ENCODE measurements around the gene CLASP1.

Gene CLASP1

DNA sequence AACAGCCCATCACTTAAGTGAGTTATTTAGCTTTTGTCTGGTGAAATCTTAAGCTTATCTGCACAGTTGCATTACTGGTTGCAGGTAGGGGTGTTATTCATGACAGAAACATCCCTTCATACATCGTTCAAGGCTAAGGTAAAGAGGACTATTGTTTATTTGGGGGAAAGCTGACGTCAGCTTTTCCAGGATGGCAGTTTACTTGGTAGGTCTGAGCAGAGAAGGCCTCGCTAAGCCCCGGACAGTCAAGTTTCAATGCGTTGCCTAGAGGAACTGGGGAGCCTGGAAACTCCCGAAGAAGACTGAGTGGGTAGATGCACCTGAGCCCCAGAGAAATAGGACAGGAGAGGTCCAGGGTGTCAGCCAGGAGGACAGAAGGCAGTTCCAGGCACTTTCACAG, 116.4 kb downstream of the CLASP1 start:
- no peak for DNase-seq (ENCODE audit: low read depth)
- TF ChIP-seq CTCF (IDR thresholded peaks at IDR 0.05; ENCODE audit: control insufficient read depth, extremely low read depth, insufficient read depth): no peak
- no peak overlapping the region for H3K4me3 ChIP-seq (ENCODE audit: low read depth, low read length)

GRCh38 chr2:121532347-121532766, 116.9 kb downstream of the CLASP1 start:
- no peak overlapping the region for H3K4me3 ChIP-seq (ENCODE audit: low read depth, low read length)
- no peak for TF ChIP-seq CTCF (IDR thresholded peaks at IDR 0.05; ENCODE audit: control insufficient read depth, extremely low read depth, insufficient read depth)
- DNase-seq (ENCODE audit: low read depth): no peak

DNA sequence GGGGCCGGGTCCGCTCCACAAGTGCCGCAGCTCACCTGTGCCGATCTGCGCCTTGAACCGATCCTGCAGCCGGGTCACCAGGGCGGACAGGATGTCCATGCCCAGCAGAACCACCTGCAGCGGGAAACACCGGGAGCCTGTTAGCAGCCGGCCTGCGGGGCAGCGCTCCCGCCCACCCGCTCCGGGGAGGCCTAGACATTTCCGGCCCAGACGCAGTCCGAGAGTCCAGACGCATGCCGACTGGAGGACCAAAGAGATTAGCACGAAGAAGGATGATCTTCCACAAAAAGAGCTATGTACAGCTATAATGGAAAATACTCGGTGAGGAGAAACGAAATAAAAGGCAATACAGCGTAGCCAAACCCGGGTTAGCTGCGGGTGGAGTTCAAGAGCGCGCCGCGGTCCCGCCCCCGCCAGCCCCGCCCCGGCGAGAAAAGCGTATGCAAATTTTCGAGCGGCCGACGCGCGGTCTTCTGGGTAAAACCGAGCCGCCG, 119.0 kb downstream of the CLASP1 start:
- DNase-seq (ENCODE audit: low read depth): peak; percentile 19
- TF ChIP-seq CTCF (IDR thresholded peaks at IDR 0.05; ENCODE audit: control insufficient read depth, extremely low read depth, insufficient read depth): no peak
- H3K4me3 ChIP-seq (ENCODE audit: low read depth, low read length): peak overlapping the region; percentile 77

GRCh38 chr2:121529439-121530211, 119.6 kb downstream of the CLASP1 start:
- DNase-seq (ENCODE audit: low read depth): no peak
- TF ChIP-seq CTCF (IDR thresholded peaks at IDR 0.05; ENCODE audit: control insufficient read depth, extremely low read depth, insufficient read depth): no peak

GRCh38 chr2:121527009-121527682, 122.1 kb downstream of the CLASP1 start:
- DNase-seq (ENCODE audit: low read depth): peak; percentile 1
- no peak for TF ChIP-seq CTCF (IDR thresholded peaks at IDR 0.05; ENCODE audit: control insufficient read depth, extremely low read depth, insufficient read depth)

More at GRCh38 chr2:121529439-121530211, 119.6 kb downstream of the CLASP1 start:
- H3K4me3 ChIP-seq (ENCODE audit: low read depth, low read length): peak overlapping the region; percentile 77

GRCh38 chr2:121524685-121525425, 124.4 kb downstream of the CLASP1 start:
- TF ChIP-seq CTCF (IDR thresholded peaks at IDR 0.05; ENCODE audit: control insufficient read depth, extremely low read depth, insufficient read depth): no peak
- no peak for DNase-seq (ENCODE audit: low read depth)
- no peak overlapping the region for H3K4me3 ChIP-seq (ENCODE audit: low read depth, low read length)

More at GRCh38 chr2:121527009-121527682, 122.1 kb downstream of the CLASP1 start:
- H3K4me3 ChIP-seq (ENCODE audit: low read depth, low read length): no peak overlapping the region

Measured in LNCaP clone FGC (cell line).